ENCODE data around the gene BCAS3. TPM values are rescaled to one million over a fixed set of nuclear protein-coding genes. Genes with fewer than 3 reads are reported as not detected.

The BCAS3 gene
- total RNA-seq, 6 experiments from 2014 or later: 9.2 to 22.1 (median 14.2) TPM

DNA sequence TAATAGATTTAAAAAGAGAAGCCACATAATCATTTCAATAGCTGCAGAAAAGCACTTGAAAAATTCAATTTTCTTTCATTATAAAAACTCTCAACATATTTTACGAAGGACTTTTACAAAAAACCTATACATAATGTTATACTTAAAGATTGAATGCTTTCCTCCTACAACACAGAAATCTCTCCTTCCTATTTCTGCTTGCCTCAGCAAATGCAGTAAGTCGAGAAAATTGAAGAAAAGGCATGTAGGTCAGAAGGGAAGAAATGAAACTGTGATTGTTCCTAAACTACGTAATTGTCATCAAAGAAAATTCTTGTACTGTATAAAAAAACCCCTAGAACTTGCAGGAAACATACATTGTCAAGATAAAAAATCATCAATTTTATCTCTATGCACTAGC, 267.1 kb downstream of the BCAS3 start:
- Histone ChIP-seq H3K4me3 (no peak overlapping the region), H3K27ac (no peak overlapping the region), H3K27me3 (no peaks in the 10 kb centered on the region), H3K9me3 (no peaks in the 10 kb centered on the region), H3K36me3 (no peaks in the 10 kb centered on the region), H3K4me1 (no peaks in the 10 kb centered on the region)
- TF ChIP-seq POLR2A (IDR thresholded peaks at IDR 0.05): no peak
- TF ChIP-seq, protein P1, sequence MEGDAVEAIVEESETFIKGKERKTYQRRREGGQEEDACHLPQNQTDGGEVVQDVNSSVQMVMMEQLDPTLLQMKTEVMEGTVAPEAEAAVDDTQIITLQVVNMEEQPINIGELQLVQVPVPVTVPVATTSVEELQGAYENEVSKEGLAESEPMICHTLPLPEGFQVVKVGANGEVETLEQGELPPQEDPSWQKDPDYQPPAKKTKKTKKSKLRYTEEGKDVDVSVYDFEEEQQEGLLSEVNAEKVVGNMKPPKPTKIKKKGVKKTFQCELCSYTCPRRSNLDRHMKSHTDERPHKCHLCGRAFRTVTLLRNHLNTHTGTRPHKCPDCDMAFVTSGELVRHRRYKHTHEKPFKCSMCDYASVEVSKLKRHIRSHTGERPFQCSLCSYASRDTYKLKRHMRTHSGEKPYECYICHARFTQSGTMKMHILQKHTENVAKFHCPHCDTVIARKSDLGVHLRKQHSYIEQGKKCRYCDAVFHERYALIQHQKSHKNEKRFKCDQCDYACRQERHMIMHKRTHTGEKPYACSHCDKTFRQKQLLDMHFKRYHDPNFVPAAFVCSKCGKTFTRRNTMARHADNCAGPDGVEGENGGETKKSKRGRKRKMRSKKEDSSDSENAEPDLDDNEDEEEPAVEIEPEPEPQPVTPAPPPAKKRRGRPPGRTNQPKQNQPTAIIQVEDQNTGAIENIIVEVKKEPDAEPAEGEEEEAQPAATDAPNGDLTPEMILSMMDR (IDR thresholded peaks at IDR 0.05): no peak
- WGBS (ENCODE audit: insufficient coverage, low coverage, low lambda C conversion rate, missing lambda C conversion rate): 74% methylated on average over 3 of the region's 3 CpGs
- ATAC-seq (no peak), DNase-seq (no peak)
- intact Hi-C loops (cut with DNase I): no loop called here

DNA sequence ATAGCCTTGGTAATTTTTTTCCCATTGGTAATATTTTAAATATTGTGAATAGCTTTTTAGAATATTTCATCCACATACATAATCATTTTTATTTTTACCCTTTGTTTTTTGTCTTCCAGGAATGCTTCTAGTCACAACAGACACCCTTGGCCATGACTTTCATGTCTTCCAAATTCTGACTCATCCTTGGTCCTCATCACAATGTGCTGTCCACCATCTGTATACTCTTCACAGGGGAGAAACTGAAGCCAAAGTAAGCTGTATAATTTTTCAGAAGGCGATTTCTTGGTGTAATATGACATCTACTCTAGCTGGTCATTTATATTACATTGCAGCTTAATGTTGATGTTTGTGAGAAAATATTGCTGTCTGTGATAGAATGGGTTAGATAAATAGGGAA, 269.4 kb downstream of the BCAS3 start:
- Histone ChIP-seq H3K36me3 (no peaks in the 10 kb centered on the region), H3K4me3 (no peak overlapping the region), H3K27ac (no peak overlapping the region), H3K9me3 (no peaks in the 10 kb centered on the region), H3K27me3 (no peaks in the 10 kb centered on the region), H3K4me1 (no peaks in the 10 kb centered on the region)
- DNase-seq: no peak
- WGBS (ENCODE audit: insufficient coverage, low coverage, low lambda C conversion rate, missing lambda C conversion rate): 89% methylated on average over 1 of the region's 1 CpG
- no peak for ATAC-seq
- TF ChIP-seq POLR2A (IDR thresholded peaks at IDR 0.05): no peak
- TF ChIP-seq, protein P1 (IDR thresholded peaks at IDR 0.05): no peak
- intact Hi-C loops (cut with DNase I): no loop called here

DNA sequence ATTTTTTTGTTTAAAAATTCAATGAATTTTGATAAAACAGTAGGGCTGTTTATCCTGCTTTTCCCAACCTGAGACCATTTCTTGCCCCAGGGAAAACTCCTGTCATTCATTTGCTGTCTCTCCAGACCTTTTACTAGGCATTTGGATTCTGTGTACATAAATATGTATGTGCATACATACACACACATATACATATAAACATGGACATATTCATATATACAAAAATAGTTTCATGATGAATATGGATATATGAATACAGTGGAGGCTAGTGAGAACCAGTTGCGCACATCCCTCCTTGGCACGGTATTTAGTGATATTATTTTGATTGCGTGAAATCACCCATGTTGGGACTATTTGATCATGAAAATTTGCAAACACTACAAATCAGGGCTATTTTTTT, 269.9 kb downstream of the BCAS3 start:
- intact Hi-C loops (cut with DNase I): no loop called here
- no peak for DNase-seq
- Histone ChIP-seq H3K36me3 (no peaks in the 10 kb centered on the region), H3K4me1 (no peaks in the 10 kb centered on the region), H3K4me3 (no peak overlapping the region), H3K9me3 (no peaks in the 10 kb centered on the region), H3K27me3 (no peaks in the 10 kb centered on the region), H3K27ac (no peak overlapping the region)
- no peak for TF ChIP-seq POLR2A (IDR thresholded peaks at IDR 0.05)
- no peak for ATAC-seq
- 97% methylated on average over 3 of the region's 3 CpGs for WGBS (ENCODE audit: insufficient coverage, low coverage, low lambda C conversion rate, missing lambda C conversion rate)

DNA sequence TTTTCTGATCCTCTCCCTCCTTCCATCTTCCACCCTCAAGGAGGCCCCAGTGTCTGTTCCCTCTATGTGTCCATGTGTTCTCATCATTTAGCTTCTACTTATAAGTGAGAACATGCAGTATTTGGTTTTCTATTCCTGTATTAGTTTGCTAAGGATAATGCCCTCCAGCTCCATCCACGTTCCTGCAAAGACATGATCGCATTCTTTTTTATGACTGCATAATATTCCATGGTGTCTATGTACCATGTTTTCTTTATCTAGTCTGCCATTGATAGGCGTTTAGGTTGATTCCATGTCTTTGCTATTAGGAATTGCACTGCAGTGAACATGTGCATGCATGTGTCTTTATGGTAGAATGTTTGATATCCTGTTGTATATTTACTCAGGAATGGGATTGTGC, 275.1 kb downstream of the BCAS3 start:
- DNase-seq (no peak), ATAC-seq (no peak)
- Histone ChIP-seq H3K27me3 (no peaks in the 10 kb centered on the region), H3K27ac (no peak overlapping the region), H3K9me3 (no peaks in the 10 kb centered on the region), H3K4me1 (no peaks in the 10 kb centered on the region), H3K4me3 (no peak overlapping the region), H3K36me3 (no peaks in the 10 kb centered on the region)
- WGBS (ENCODE audit: insufficient coverage, low coverage, low lambda C conversion rate, missing lambda C conversion rate): 91% methylated on average over 3 of the region's 3 CpGs
- TF ChIP-seq, protein P1 (IDR thresholded peaks at IDR 0.05): no peak
- TF ChIP-seq POLR2A (IDR thresholded peaks at IDR 0.05): no peak
- intact Hi-C loops (cut with DNase I): no loop called here

DNA sequence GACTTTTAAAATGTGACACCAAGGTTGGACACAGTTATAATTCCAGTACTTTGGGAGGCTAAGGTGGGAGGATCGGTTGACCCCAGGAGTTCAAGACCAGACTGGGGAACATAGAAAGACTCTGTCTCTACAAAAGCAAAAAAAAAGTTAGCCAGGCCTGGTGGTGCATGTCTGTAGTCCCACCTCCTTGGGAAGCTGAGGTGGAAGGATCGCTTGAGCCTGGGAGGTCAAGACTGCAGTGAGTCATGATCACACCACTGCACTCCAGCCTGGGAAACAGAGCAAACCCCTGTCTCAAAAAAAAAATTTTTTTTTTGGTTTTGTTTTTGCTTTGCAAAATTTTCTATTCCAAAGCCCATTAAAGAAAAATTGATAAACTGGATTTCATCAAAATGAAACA, 281.4 kb downstream of the BCAS3 start:
- ATAC-seq (no peak), DNase-seq (no peak)
- Histone ChIP-seq H3K27ac (no peak overlapping the region), H3K4me3 (no peak overlapping the region), H3K4me1 (no peaks in the 10 kb centered on the region), H3K36me3 (no peaks in the 10 kb centered on the region), H3K9me3 (peaks cover 0 to 2% (median 0%) of the 10 kb centered on the region in 4 donors), H3K27me3 (no peaks in the 10 kb centered on the region)
- 79% methylated on average over 2 of the region's 2 CpGs for WGBS (ENCODE audit: insufficient coverage, low coverage, low lambda C conversion rate, missing lambda C conversion rate)
- TF ChIP-seq, protein P1 (IDR thresholded peaks at IDR 0.05): no peak
- no peak for TF ChIP-seq POLR2A (IDR thresholded peaks at IDR 0.05)
- intact Hi-C loops (cut with DNase I): no loop called here
